Measurements from ENCODE around the gene COL6A5.

Gene COL6A5

GRCh38 chr3:130456540-130456939, 111.1 kb downstream of the COL6A5 start:
- in situ Hi-C loops (cut with HindIII; ENCODE audit: low sequenced_read_pairs), result no loop called here
- no peak for DNase-seq (ENCODE audit: low read depth, low spot score)
- TF ChIP-seq CTCF (IDR thresholded peaks at IDR 0.05; ENCODE audit: low read depth, low read length), result no peak
- no peak overlapping the region for H3K4me3 ChIP-seq (ENCODE audit: low read depth, low read length)

GRCh38 chr3:130457671-130458070, 112.2 kb downstream of the COL6A5 start:
- TF ChIP-seq CTCF (IDR thresholded peaks at IDR 0.05; ENCODE audit: low read depth, low read length), result no peak
- in situ Hi-C loops (cut with HindIII; ENCODE audit: low sequenced_read_pairs), result no loop called here
- H3K4me3 ChIP-seq (ENCODE audit: low read depth, low read length), result no peak overlapping the region
- no peak for DNase-seq (ENCODE audit: low read depth, low spot score)

GRCh38 chr3:130459944-130460343, 114.5 kb downstream of the COL6A5 start:
- H3K4me3 ChIP-seq (ENCODE audit: low read depth, low read length), result no peak overlapping the region
- no peak for DNase-seq (ENCODE audit: low read depth, low spot score)
- no peak for TF ChIP-seq CTCF (IDR thresholded peaks at IDR 0.05; ENCODE audit: low read depth, low read length)
- in situ Hi-C loops (cut with HindIII; ENCODE audit: low sequenced_read_pairs), result no loop called here

GRCh38 chr3:130462089-130462488, 116.6 kb downstream of the COL6A5 start:
- H3K4me3 ChIP-seq (ENCODE audit: low read depth, low read length), result no peak overlapping the region
- TF ChIP-seq CTCF (IDR thresholded peaks at IDR 0.05; ENCODE audit: low read depth, low read length), result no peak
- in situ Hi-C loops (cut with HindIII; ENCODE audit: low sequenced_read_pairs), result no loop called here
- no peak for DNase-seq (ENCODE audit: low read depth, low spot score)

GRCh38 chr3:130463221-130463620, 117.7 kb downstream of the COL6A5 start:
- TF ChIP-seq CTCF (IDR thresholded peaks at IDR 0.05; ENCODE audit: low read depth, low read length), result no peak
- in situ Hi-C loops (cut with HindIII; ENCODE audit: low sequenced_read_pairs), result no loop called here
- H3K4me3 ChIP-seq (ENCODE audit: low read depth, low read length), result no peak overlapping the region
- no peak for DNase-seq (ENCODE audit: low read depth, low spot score)

GRCh38 chr3:130465521-130465920, 120.0 kb downstream of the COL6A5 start:
- H3K4me3 ChIP-seq (ENCODE audit: low read depth, low read length), result no peak overlapping the region
- DNase-seq (ENCODE audit: low read depth, low spot score), result no peak
- in situ Hi-C loops (cut with HindIII; ENCODE audit: low sequenced_read_pairs), result no loop called here
- no peak for TF ChIP-seq CTCF (IDR thresholded peaks at IDR 0.05; ENCODE audit: low read depth, low read length)

GRCh38 chr3:130468311-130468710, 122.8 kb downstream of the COL6A5 start:
- no peak overlapping the region for H3K4me3 ChIP-seq (ENCODE audit: low read depth, low read length)
- in situ Hi-C loops (cut with HindIII; ENCODE audit: low sequenced_read_pairs), result no loop called here
- no peak for DNase-seq (ENCODE audit: low read depth, low spot score)
- no peak for TF ChIP-seq CTCF (IDR thresholded peaks at IDR 0.05; ENCODE audit: low read depth, low read length)

All from astrocyte of the spinal cord (primary cell).